Duodenal mucosa (tissue), 2 donors: ENCODE data around the gene LTBP1.

Experiments used
- H3K27ac ChIP-seq: one replicate; pipeline ENCODE4 v1.7.0; 2013; ENCODE audit warnings: low read depth, low read length
- H3K27me3 ChIP-seq, 2 donors: one replicate each; pipeline ENCODE4 v1.7.0; 2013; ENCODE audit warnings: low read length in 2 of 2, control low read depth in 1 of 2; ENCODE audit not compliant: insufficient read depth in 2 of 2, control insufficient read depth in 1 of 2
- H3K36me3 ChIP-seq, 2 donors: one replicate each; pipeline ENCODE4 v1.7.0; 2013; ENCODE audit warnings: low read length in 2 of 2, control low read depth in 1 of 2; ENCODE audit not compliant: insufficient read depth in 2 of 2, control insufficient read depth in 1 of 2
- H3K4me1 ChIP-seq, 2 donors: one replicate each; pipeline ENCODE4 v1.7.0; 2013; ENCODE audit warnings: low read length in 2 of 2, control low read depth in 1 of 2; ENCODE audit not compliant: insufficient read depth in 2 of 2, control insufficient read depth in 1 of 2
- H3K4me3 ChIP-seq, 2 donors: one replicate each; pipeline ENCODE4 v1.7.0; 2013; ENCODE audit warnings: low read length in 2 of 2, low read depth in 1 of 2
- H3K9ac ChIP-seq, 2 donors: one replicate each; pipeline ENCODE4 v1.7.0; 2013; ENCODE audit warnings: low read length in 2 of 2, low read depth in 1 of 2
- H3K9me3 ChIP-seq, 2 donors: one replicate each; pipeline ENCODE4 v1.7.0; 2013; ENCODE audit warnings: low read length in 2 of 2, control low read depth in 1 of 2; ENCODE audit not compliant: control insufficient read depth in 1 of 2

The LTBP1 gene

DNA sequence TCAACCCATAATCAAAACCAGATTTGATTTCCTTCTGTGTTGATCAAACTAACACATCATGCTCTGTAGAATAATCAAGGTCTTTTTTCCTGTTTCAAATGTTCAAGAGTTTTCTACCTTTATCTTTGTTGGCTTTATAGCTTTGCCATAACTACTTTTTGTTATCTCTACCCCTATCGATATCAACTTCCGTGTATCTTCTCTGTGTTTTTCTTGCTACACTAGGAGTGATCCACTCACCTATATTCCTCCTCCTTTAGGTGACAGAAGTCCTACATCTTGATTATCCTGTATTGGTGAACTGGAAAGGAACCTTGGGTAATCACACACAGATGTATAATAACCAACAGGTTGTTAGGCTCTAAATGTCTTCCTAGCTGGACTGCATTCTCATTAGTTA, 85.5 kb downstream of the LTBP1 start:
- no peak overlapping the region for H3K27ac ChIP-seq

DNA sequence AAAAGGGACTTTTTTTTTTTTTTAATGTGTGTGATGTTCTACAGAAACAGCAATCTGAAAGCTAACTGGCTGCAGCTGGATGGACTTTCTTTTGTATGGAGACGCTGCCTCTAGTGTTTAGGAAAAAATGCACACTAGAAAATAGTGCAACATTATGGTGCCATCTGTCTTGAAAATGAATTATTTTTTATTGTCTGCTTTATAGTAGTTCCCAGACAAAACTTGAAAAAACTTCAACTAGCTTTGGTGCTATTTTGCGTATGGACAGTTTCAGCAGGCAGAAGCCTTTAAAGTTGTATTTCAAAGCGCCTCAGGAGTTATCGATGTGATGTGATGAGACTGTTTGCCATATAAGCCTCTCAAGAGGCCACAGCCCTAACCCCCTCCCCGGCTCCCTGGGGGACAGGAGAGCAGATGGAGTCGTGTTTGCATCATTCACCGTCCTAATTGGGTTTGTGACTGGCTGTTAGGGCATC, 86.9 kb downstream of the LTBP1 start:
- Histone ChIP-seq H3K27ac (no peak overlapping the region), H3K9ac (no peak overlapping the region), H3K4me3 (no peak overlapping the region)

More for the DNA sequence above, 85.5 kb downstream of the LTBP1 start:
- H3K36me3 ChIP-seq, result no peaks in the 10 kb centered on the region
- no peaks in the 10 kb centered on the region for H3K9me3 ChIP-seq
- H3K27me3 ChIP-seq, result no peaks in the 10 kb centered on the region
- no peak overlapping the region for H3K9ac ChIP-seq
- H3K4me3 ChIP-seq, result no peak overlapping the region
- H3K4me1 ChIP-seq, result no peaks in the 10 kb centered on the region

DNA sequence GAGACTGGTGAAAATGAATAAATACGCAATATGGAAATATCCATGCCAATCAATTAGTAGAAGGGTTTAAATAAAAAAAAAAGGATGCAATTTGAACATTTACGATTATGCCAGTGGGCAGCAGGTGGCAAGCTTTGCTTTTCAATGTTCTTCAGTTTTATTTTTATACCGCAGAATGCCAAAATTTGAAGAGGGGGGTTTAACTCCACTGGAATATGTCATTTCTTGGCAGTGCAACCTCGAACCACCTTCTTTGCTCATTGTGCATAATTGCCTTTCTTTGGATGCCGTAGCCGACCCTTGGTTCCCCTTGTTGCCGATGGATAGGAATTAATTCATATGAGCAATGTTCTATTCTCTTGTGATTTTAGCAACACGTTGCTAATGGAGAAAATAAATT, 88.0 kb downstream of the LTBP1 start:
- Histone ChIP-seq H3K36me3 (no peaks in the 10 kb centered on the region), H3K27ac (no peak overlapping the region), H3K9me3 (no peaks in the 10 kb centered on the region), H3K4me3 (no peak overlapping the region), H3K27me3 (no peaks in the 10 kb centered on the region), H3K4me1 (no peaks in the 10 kb centered on the region), H3K9ac (no peak overlapping the region)

More for the DNA sequence above, 86.9 kb downstream of the LTBP1 start:
- Histone ChIP-seq H3K36me3 (no peaks in the 10 kb centered on the region), H3K9me3 (no peaks in the 10 kb centered on the region), H3K27me3 (no peaks in the 10 kb centered on the region), H3K4me1 (no peaks in the 10 kb centered on the region)

DNA sequence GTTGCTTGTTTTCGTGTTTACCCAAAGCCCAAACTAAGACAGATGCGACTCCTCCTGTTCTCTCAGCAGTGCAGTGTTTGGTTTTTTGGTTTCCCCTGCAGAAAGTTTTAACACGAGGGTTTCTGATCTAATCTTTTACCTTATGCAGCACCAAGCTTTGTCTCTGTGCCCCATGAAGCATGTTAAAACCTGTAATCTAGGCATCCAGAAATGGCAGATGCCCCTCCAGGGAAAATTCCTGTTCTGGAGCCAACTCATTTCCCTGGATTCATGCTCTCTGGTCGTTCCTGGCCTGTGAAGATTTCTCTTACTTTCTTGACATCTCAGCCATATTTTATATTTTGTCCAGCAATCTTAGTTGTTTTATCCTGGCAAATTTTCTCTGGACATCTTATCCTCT, 91.5 kb downstream of the LTBP1 start:
- Histone ChIP-seq H3K27me3 (no peaks in the 10 kb centered on the region), H3K4me3 (no peak overlapping the region), H3K9me3 (no peaks in the 10 kb centered on the region), H3K36me3 (no peaks in the 10 kb centered on the region), H3K4me1 (no peaks in the 10 kb centered on the region), H3K9ac (no peak overlapping the region), H3K27ac (no peak overlapping the region)

DNA sequence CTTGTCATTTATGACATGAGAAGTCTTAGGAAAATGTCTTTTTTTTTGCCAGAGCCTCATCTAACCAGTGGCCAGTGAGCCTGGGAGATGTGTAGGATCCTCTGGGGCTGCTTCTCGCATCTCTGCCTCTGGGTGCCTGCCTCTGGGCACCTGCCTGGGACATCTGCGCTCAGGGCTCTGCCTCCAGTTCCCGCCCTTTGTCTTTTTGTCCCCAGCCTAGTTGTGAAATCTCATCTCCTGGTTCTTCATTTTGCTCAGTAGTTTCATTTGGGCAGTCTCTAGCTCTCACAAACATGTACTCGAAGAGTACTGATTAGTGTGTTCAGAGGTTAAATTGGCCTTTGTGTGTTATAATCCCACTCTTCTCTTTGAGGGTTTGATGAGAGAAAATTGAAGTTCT, 92.0 kb downstream of the LTBP1 start:
- no peaks in the 10 kb centered on the region for H3K4me1 ChIP-seq
- no peak overlapping the region for H3K27ac ChIP-seq
- no peak overlapping the region for H3K4me3 ChIP-seq
- no peak overlapping the region for H3K9ac ChIP-seq
- no peaks in the 10 kb centered on the region for H3K27me3 ChIP-seq
- H3K36me3 ChIP-seq, result no peaks in the 10 kb centered on the region
- no peaks in the 10 kb centered on the region for H3K9me3 ChIP-seq

DNA sequence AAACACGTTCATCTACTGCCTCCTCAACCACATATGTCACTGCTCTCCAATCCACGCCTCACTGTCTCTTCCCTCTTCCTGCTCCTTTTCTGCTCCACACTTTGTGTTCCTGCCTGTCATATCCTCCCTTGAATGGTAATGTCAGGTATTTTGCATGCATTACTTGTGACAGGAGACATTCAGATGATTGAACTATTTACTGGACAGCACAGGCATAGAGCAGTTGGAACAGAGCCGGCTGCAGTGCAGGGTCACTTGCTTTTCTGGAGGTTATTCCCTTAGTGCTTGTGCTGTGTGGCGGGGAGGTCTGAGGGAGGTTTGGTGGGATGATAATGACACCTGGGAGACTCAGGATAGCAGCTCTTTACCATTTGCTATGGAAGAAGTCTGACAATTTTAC, 93.8 kb downstream of the LTBP1 start:
- H3K4me3 ChIP-seq, result no peak overlapping the region
- H3K27ac ChIP-seq, result no peak overlapping the region

DNA sequence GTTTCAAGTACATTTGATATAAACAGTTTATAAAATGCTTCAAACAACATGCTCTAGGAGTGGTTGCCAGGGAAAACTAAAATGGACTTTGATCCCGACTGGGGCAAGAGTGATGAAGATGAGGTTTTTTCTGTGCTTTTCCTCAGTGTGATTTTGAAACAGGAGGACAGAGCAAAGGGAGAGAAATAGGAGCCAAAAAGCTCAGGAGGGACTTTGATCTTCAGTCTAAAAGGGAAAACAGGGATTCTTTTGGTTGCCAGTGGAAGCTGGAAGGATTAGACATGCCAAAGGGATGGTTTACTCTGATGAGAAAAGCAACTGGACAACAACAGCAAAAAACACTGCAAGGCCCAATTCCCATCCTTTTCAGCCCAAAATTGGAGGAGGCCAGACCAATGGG, 95.5 kb downstream of the LTBP1 start:
- no peak overlapping the region for H3K4me3 ChIP-seq
- H3K9me3 ChIP-seq, result no peaks in the 10 kb centered on the region
- H3K27ac ChIP-seq, result no peak overlapping the region
- H3K27me3 ChIP-seq, result no peaks in the 10 kb centered on the region
- no peaks in the 10 kb centered on the region for H3K4me1 ChIP-seq
- H3K9ac ChIP-seq, result no peak overlapping the region
- no peaks in the 10 kb centered on the region for H3K36me3 ChIP-seq

More for the DNA sequence above, 93.8 kb downstream of the LTBP1 start:
- no peaks in the 10 kb centered on the region for H3K4me1 ChIP-seq
- no peaks in the 10 kb centered on the region for H3K9me3 ChIP-seq
- H3K27me3 ChIP-seq, result no peaks in the 10 kb centered on the region
- H3K36me3 ChIP-seq, result no peaks in the 10 kb centered on the region
- H3K9ac ChIP-seq, result no peak overlapping the region

DNA sequence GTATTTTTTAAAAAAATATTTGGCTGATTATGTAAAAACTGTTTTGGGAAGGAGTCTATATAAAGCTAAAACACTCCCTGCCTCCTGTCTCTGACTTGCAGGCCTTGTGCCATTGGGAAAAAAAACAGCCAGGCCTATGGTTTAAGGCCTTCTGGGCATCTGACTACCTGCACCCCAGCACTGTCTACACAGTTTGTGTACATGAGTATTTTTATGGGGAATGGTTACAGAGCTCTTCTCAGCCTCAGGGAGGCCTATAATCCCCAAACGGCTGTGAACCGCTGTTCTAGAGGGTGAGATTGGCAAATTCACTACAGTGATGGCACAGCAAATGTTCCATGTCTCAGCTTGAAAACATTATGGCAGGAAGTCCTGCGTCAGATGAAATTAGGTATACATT, 96.1 kb downstream of the LTBP1 start:
- H3K27ac ChIP-seq, result no peak overlapping the region
- H3K36me3 ChIP-seq, result no peaks in the 10 kb centered on the region
- no peak overlapping the region for H3K9ac ChIP-seq
- H3K27me3 ChIP-seq, result no peaks in the 10 kb centered on the region
- no peak overlapping the region for H3K4me3 ChIP-seq
- no peaks in the 10 kb centered on the region for H3K4me1 ChIP-seq
- no peaks in the 10 kb centered on the region for H3K9me3 ChIP-seq

DNA sequence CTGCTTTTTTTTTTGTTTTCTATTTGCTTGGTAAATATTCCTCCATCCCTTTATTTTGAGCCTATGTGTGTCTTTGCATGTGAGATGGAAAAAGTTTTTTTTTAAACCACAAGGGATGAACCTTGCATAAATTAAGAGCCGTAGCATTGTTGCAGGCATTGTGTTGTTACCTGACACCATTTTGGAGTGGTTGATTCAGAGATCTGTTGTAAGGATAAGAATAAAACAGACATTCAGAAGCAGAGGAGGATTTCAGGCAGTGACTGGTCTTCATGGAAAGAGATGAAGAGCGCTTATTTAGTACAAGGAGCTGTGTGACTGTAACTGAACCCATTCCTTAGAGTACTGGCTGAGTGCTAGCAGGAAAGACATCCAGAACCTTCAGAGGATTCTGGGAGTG, 101.2 kb downstream of the LTBP1 start:
- Histone ChIP-seq H3K9me3 (no peaks in the 10 kb centered on the region), H3K36me3 (no peaks in the 10 kb centered on the region), H3K27ac (no peak overlapping the region), H3K4me3 (no peak overlapping the region), H3K9ac (no peak overlapping the region), H3K27me3 (no peaks in the 10 kb centered on the region), H3K4me1 (no peaks in the 10 kb centered on the region)

DNA sequence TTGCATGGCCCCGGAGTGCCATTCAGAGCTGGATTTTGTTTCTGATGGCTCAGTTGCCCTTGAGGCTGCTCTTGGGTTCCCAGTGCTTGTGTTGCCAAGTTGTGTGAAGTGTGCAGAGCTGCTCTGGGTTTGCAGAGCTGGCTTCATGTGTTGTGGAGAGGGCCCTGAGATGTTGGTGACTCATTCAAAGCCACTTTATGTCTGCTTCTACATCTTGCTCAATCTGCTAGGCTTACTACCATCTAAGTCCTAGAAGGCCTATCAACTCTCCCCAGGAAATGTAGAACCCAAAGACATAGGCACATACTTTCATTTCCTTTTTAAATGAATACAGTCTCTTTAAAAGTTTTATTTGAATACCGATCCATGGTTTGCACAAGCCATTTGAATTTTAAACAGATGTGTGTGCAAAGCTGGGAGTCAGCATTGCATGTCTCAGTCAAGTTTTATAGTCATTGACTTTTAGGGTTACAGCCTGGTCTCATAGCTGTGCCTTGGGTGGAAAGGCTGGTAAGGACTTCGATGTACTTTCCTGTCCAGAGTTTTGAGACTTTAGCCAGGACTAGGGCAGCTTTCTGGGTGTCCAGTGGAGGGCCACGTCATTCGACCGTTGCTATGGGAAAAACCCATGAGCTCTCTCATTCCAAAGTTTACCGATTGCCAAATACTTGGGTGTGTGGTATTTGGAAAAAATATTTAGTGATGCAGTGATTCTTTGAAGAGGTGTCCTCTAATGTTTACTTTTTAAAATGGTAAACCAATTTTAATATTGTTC, 105.0 kb downstream of the LTBP1 start:
- no peak overlapping the region for H3K9ac ChIP-seq

More for the DNA sequence above, 105.0 kb downstream of the LTBP1 start:
- no peak overlapping the region for H3K4me3 ChIP-seq
- no peaks in the 10 kb centered on the region for H3K9me3 ChIP-seq
- no peaks in the 10 kb centered on the region for H3K36me3 ChIP-seq
- H3K4me1 ChIP-seq, result no peaks in the 10 kb centered on the region
- no peaks in the 10 kb centered on the region for H3K27me3 ChIP-seq
- H3K27ac ChIP-seq, result no peak overlapping the region
